Stomach (tissue), 9 donors: ENCODE measurements around the gene CDK19. TPM values are rescaled to one million over a fixed set of nuclear protein-coding genes. Genes with fewer than 3 reads are reported as not detected.
A peak's percentile ranks its signal among the peaks of the same experiment; 100 is the strongest.

Experiments
- DNase-seq, 2 donors: peaks; one replicate each; pipeline versions ENCODE4 v3.0.0 to v3.0.0-alpha.2; 2013 to 2019
- H3K27ac ChIP-seq, 5 donors: fragments of 200-600 bp in 4 of 5; sonication (generic) in 4 of 5; one replicate each; pipeline ENCODE4 v1.5.1; 2013 to 2019; ENCODE audit warnings: mild to moderate bottlenecking in 1 of 5, moderate library complexity in 1 of 5
- H3K27me3 ChIP-seq, 3 donors: fragments of 200-600 bp; sonication (generic); one replicate each; pipeline ENCODE4 v1.5.1; 2017 to 2019; ENCODE audit warnings: mixed run types in 1 of 3
- H3K36me3 ChIP-seq, 4 donors: fragments of 200-600 bp; sonication (generic); 1 replicate in 3 of 4; 2 replicates in 1 of 4; pipeline ENCODE4 v1.5.1; 2016 to 2019
- H3K4me1 ChIP-seq, 4 donors: fragments of 200-600 bp; sonication (generic); one replicate each; pipeline ENCODE4 v1.5.1; 2016 to 2019
- H3K4me3 ChIP-seq, 4 donors: fragments of 200-600 bp; sonication (generic) in 3 of 4; one replicate each; pipeline ENCODE4 v1.5.1; 2016 to 2019; ENCODE audit warnings: mild to moderate bottlenecking in 1 of 4
- H3K9me3 ChIP-seq, 4 donors: fragments of 200-600 bp; sonication (generic); one replicate each; pipeline ENCODE4 v1.5.1; 2016 to 2019
- CTCF ChIP-seq, 7 experiments: fragments of 450-650 bp in 4 of 7; fragments of 200-600 bp in 3 of 7; sonication (generic) in 3 of 7; IDR thresholded peaks; one replicate each; pipeline ENCODE4 v1.5.1; 2016 to 2019; ENCODE audit warnings: antibody characterized with exemption in 7 of 7, control low read depth in 2 of 7, mild to moderate bottlenecking in 1 of 7
- EP300 ChIP-seq: sonication (generic); formaldehyde crosslinking; IDR thresholded peaks from one replicate; pipeline ENCODE4 v1.6.1; 2017; ENCODE audit warnings: antibody characterized with exemption
- POLR2A ChIP-seq, 4 donors: fragments of 450-650 bp; IDR thresholded peaks; one replicate each; pipeline ENCODE4 v1.6.1; 2016; ENCODE audit warnings: antibody characterized with exemption in 4 of 4, control low read depth in 2 of 4, mild to moderate bottlenecking in 1 of 4, moderate library complexity in 1 of 4
- POLR2AphosphoS5 ChIP-seq, 3 donors: sonication (generic); formaldehyde crosslinking; IDR thresholded peaks; one replicate each; pipeline ENCODE4 v1.6.1; 2016; ENCODE audit warnings: antibody characterized with exemption in 3 of 3
- WGBS, 5 donors: extraction: QIAGEN DNeasy Blood & Tissue Kit in 3 of 5; methylation state at CpG; one replicate each; pipeline versions ENCODE4 v1.1.5 to v1.1.7; 2013 to 2018; 5-methylcytosine and 5-hydroxymethylcytosine counted together
- intact Hi-C: fragments of 100-400 bp; cut with DNase I; formaldehyde crosslinking; loops from one replicate; pipeline ENCODE4 v1.15.1; 2023; ENCODE audit warnings: low total_unique reads
- polyA plus RNA-seq, 3 donors: library from polyadenylated mRNA; stranded (reverse); fragments of 200-250 nt; gene quantifications; one replicate each; pipeline ENCODE4 v1.2.3, GENCODE V29; 2013
- total RNA-seq, 5 donors: library from RNA; depleted of rRNA; stranded (reverse); fragments of >200 nt; gene quantifications; one replicate each; pipeline versions ENCODE4 v1.1.0 to v1.2.3, GENCODE V29; 2014 to 2016
- donor health status: healthy with polysubstance abuse.
- donor health status: Bipolar disorder and iron deficiency.
- donor health status: healthy.

The CDK19 gene
- total and polyA plus RNA-seq, 8 donors = 5.4 to 23.5 (median 7.5) TPM

- no peaks in the 10 kb centered on the region for H3K27me3 ChIP-seq
- H3K4me3 ChIP-seq = no peak overlapping the region
- WGBS, 5 donors = 64 to 85% (median 83%) methylated on average over 1 of the region's 1 CpG
- TF ChIP-seq POLR2A (IDR thresholded peaks at IDR 0.05) (no peak), EP300 (no peak), POLR2AphosphoS5 (IDR thresholded peaks at IDR 0.05) (no peak), CTCF (IDR thresholded peaks at IDR 0.05) (no peak)
- peaks cover 0 to 10% (median 3%) of the 10 kb centered on the region in 4 donors for H3K4me1 ChIP-seq
- H3K27ac ChIP-seq = no peak overlapping the region
- peaks cover 6 to 49% (median 35%) of the 10 kb centered on the region in 4 donors for H3K36me3 ChIP-seq
- intact Hi-C loops = no loop called here
- DNase-seq = no peak
- H3K9me3 ChIP-seq = no peaks in the 10 kb centered on the region
Observed at GRCh38 chr6:110614106-110614505, 201.2 kb downstream of the CDK19 start.

- Histone ChIP-seq H3K27me3 (no peaks in the 10 kb centered on the region), H3K9me3 (no peaks in the 10 kb centered on the region), H3K36me3 (peaks cover 6 to 45% (median 35%) of the 10 kb centered on the region in 4 donors), H3K4me3 (no peak overlapping the region), H3K27ac (no peak overlapping the region), H3K4me1 (peaks cover 0 to 7% (median 0%) of the 10 kb centered on the region in 4 donors)
- no peak for DNase-seq
- intact Hi-C loops = no loop called here
- no peak for TF ChIP-seq POLR2A (IDR thresholded peaks at IDR 0.05)
- TF ChIP-seq EP300 = no peak
- no peak for TF ChIP-seq POLR2AphosphoS5 (IDR thresholded peaks at IDR 0.05)
- TF ChIP-seq CTCF (IDR thresholded peaks at IDR 0.05) = no peak
- WGBS, 5 donors = 82 to 91% (median 88%) methylated on average over 6 of the region's 6 CpGs
Observed at GRCh38 chr6:110613356-110613755, 201.9 kb downstream of the CDK19 start.

- no peaks in the 10 kb centered on the region for H3K27me3 ChIP-seq
- WGBS, 5 donors = 94 to 100% (median 99%) methylated on average over 1 of the region's 1 CpG
- peaks cover 6 to 43% (median 35%) of the 10 kb centered on the region in 4 donors for H3K36me3 ChIP-seq
- peaks cover 0 to 7% (median 0%) of the 10 kb centered on the region in 4 donors for H3K4me1 ChIP-seq
- no peak for DNase-seq
- H3K9me3 ChIP-seq = no peaks in the 10 kb centered on the region
- intact Hi-C loops = no loop called here
- no peak overlapping the region for H3K4me3 ChIP-seq
- H3K27ac ChIP-seq = no peak overlapping the region
- TF ChIP-seq EP300 = no peak
- no peak for TF ChIP-seq CTCF (IDR thresholded peaks at IDR 0.05)
- TF ChIP-seq POLR2A (IDR thresholded peaks at IDR 0.05) = no peak
- no peak for TF ChIP-seq POLR2AphosphoS5 (IDR thresholded peaks at IDR 0.05)
Observed at GRCh38 chr6:110612298-110612697, 203.0 kb downstream of the CDK19 start.

- 43 to 88% (median 80%) methylated on average over 2 of the region's 2 CpGs for WGBS, 5 donors
Observed at GRCh38 chr6:110609101-110609500, 206.2 kb downstream of the CDK19 start.

More at GRCh38 chr6:110609101-110609500, 206.2 kb downstream of the CDK19 start:
- Histone ChIP-seq H3K27me3 (no peaks in the 10 kb centered on the region), H3K4me3 (no peak overlapping the region), H3K9me3 (no peaks in the 10 kb centered on the region), H3K4me1 (peaks cover 0 to 7% (median 0%) of the 10 kb centered on the region in 4 donors), H3K27ac (no peak overlapping the region), H3K36me3 (peaks cover 3 to 26% (median 20%) of the 10 kb centered on the region in 4 donors)
- peak in 1 of 2 donors; percentile 39 for DNase-seq
- intact Hi-C loops = no loop called here
- TF ChIP-seq EP300 (no peak), POLR2A (IDR thresholded peaks at IDR 0.05) (no peak), POLR2AphosphoS5 (IDR thresholded peaks at IDR 0.05) (no peak), CTCF (IDR thresholded peaks at IDR 0.05) (no peak)
